OCI-LY3 (cell line): ENCODE data around the gene HOMEZ.
"Not testable (repeated sequence)": the region's sequence is repeated elsewhere in the genome, so short reads cannot be mapped to it uniquely, and the experiment has no call there.

Experiments used
- H2AFZ ChIP-seq: fragments of 200-600, 300-600 bp; shearing (Covaris generic); 2 replicates; pipeline ENCODE4 v1.6.0; 2014; ENCODE audit warnings: antibody characterized with exemption, low read depth, low read length
- H3K27ac ChIP-seq: fragments of 200-600, 300-600 bp; sonication (generic); 2 replicates; pipeline ENCODE4 v1.5.1; 2014; ENCODE audit warnings: mild to moderate bottlenecking, low read length, moderate library complexity, mixed read lengths
- H3K27me3 ChIP-seq: fragments of 200-600, 300-600 bp; sonication (generic); 2 replicates; pipeline ENCODE4 v1.6.1; 2014; ENCODE audit warnings: low read depth, low read length, mixed read lengths
- H3K36me3 ChIP-seq: fragments of 200-600, 300-600 bp; sonication (generic); replicated peaks from 2 replicates; pipeline ENCODE3; 2014; ENCODE audit warnings: low read depth, low read length, mixed read lengths
- H3K4me1 ChIP-seq: fragments of 300-600, 200-600 bp; sonication (generic); 2 replicates; pipeline ENCODE4 v1.6.1; 2014; ENCODE audit warnings: low read length, mixed read lengths
- H3K4me2 ChIP-seq: fragments of 200-600, 300-600 bp; sonication (generic); 2 replicates; pipeline ENCODE4 v1.6.1; 2014; ENCODE audit warnings: low read length, mixed read lengths
- H3K4me3 ChIP-seq: fragments of 300-600, 200-600 bp; sonication (generic); 2 replicates; pipeline ENCODE4 v1.5.1; 2014; ENCODE audit warnings: antibody characterized with exemption, mild to moderate bottlenecking, low read length, moderate library complexity
- H3K79me2 ChIP-seq: fragments of 300-600, 200-600 bp; shearing (Covaris generic); 2 replicates; pipeline ENCODE4 v1.6.1; 2014; ENCODE audit warnings: mild to moderate bottlenecking, low read length, mixed read lengths
- H3K9ac ChIP-seq: fragments of 300-600, 200-600 bp; shearing (Covaris generic); 2 replicates; pipeline ENCODE4 v1.6.0; 2014; ENCODE audit warnings: mild to moderate bottlenecking, low read length, moderate library complexity
- H3K9me3 ChIP-seq: fragments of 200-600, 300-600 bp; shearing (Covaris generic); 2 replicates; pipeline ENCODE4 v1.6.1; 2014; ENCODE audit warnings: low read length, mixed read lengths; ENCODE audit not compliant: insufficient read depth
- H4K20me1 ChIP-seq: fragments of 200-600, 300-600 bp; sonication (generic); 2 replicates; pipeline ENCODE4 v1.6.1; 2016; ENCODE audit warnings: low read length, mixed read lengths; ENCODE audit not compliant: insufficient read depth
- EZH2phosphoT487 ChIP-seq: fragments of 200-600 bp; shearing (Covaris generic); IDR thresholded peaks from 2 replicates; pipeline ENCODE4 v1.6.1; 2018; ENCODE audit warnings: antibody characterized with exemption, mixed run types, low read depth
- TF ChIP-seq, protein P1 (sequence below): fragments of 200-600, 300-600 bp; sonication (generic); IDR thresholded peaks from 2 replicates; pipeline ENCODE4 v1.5.1; 2014; ENCODE audit warnings: antibody characterized with exemption, low read length, low read depth

Gene HOMEZ

DNA sequence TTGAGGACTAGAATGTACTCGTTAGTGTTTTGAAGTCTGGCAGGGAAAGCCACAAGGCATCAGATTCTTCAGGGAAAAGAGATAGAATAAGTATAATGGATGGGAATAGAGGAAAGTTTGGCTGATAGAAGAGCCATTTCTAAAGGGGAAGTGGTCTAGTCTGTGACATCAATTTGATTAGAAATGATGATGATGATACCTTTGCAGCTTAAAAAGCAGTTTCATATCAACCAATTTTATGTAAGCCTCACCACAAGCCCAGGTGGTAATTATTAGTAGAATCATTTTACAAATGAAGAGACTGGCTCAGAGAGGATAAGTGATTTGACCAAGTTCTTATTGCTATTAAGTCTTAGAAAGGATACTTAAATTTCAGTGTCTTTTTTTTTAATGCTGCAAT, 45.3 kb downstream of the HOMEZ start:
- Histone ChIP-seq H2AFZ (no peak overlapping the region), H3K36me3 (no peaks in the 10 kb centered on the region), H4K20me1 (no peaks in the 10 kb centered on the region), H3K9ac (no peak overlapping the region), H3K27me3 (peaks cover 4% of the 10 kb centered on the region; the same call in 1 of the 2 replicates), H3K4me2 (no peak overlapping the region; the same call in 1 of the 2 replicates), H3K9me3 (no peaks in the 10 kb centered on the region), H3K4me3 (no peak overlapping the region), H3K4me1 (peaks cover 13% of the 10 kb centered on the region), H3K27ac (no peak overlapping the region), H3K79me2 (no peaks in the 10 kb centered on the region)
- TF ChIP-seq, protein P1, sequence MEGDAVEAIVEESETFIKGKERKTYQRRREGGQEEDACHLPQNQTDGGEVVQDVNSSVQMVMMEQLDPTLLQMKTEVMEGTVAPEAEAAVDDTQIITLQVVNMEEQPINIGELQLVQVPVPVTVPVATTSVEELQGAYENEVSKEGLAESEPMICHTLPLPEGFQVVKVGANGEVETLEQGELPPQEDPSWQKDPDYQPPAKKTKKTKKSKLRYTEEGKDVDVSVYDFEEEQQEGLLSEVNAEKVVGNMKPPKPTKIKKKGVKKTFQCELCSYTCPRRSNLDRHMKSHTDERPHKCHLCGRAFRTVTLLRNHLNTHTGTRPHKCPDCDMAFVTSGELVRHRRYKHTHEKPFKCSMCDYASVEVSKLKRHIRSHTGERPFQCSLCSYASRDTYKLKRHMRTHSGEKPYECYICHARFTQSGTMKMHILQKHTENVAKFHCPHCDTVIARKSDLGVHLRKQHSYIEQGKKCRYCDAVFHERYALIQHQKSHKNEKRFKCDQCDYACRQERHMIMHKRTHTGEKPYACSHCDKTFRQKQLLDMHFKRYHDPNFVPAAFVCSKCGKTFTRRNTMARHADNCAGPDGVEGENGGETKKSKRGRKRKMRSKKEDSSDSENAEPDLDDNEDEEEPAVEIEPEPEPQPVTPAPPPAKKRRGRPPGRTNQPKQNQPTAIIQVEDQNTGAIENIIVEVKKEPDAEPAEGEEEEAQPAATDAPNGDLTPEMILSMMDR = no peak
- no peak for TF ChIP-seq EZH2phosphoT487

DNA sequence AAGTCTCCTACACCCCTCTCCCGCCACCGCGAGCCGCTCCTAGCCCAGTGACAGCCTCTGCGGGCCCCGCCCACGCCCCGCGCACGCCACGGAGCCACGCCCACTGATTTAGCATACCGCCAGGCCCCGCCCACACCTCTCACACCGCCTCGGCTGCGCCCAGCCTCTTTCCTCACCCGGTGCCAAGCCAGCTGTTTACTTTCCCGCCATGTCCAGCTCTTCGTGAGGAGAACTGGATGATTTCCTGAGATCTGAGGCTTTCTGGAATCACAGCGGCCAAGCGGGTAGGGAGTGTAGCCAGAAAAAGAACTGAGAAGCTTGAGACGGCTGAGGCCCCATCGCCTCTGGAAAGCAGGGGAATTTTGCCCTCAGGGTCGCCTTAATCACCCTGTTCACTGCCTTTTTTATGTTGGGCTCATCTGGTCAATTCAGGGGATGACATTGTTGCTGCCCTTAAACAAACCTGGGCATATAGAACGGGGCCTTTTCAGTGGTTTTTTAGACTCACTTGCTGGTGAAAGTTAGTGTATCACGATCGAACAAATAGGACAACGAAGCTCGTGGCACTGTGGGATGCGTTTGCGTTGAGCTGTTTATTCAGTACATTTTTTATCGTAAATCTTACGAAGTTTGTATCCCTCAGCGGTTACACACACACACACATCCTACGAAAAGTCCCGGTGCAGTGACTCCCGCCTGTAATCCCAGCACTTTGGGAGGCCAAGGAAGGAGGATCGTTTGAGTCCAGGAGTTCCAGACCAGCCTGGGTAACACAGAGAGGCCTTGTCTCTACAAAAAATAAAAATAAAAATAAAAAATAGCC, 47.9 kb downstream of the HOMEZ start, which contains the start of gene RNF212B:
RNF212B (plus strand) TSS at position 165 of the 823 bp plus-strand sequence. CDS start 2,410 bp downstream, outside the sequence.
- TF ChIP-seq EZH2phosphoT487 = no peak
- TF ChIP-seq, protein P1 = no peak
- H2AFZ ChIP-seq = no peak within 1 kb of the TSS

DNA sequence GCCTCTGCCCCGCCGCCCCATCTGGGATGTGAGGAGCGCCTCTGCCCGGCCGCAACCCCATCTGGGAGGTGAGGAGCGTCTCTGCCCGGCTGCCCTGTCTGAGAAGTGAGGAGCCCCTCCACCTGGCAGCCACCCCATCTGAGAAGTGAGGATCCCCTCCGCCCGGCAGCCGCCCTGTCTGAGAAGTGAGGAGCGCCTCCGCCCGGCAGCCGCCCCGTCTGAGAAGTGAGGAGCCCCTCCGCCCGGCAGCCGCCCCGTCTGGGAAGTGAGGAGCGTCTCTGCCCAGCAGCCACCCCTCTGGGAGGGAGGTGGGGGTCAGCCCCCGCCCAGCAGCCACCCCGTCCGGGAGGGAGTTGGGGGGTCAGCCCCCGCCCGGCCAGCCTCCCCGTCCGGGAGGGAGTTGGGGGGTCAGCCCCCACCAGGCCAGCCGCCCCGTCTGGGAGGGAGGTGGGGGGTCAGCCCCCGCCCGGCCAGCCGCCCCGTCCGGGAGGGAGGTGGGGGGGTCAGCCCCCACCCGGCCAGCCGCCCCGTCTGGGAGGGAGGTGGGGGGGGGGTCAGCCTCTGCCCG, 53.6 kb downstream of the HOMEZ start:
- H3K4me3 ChIP-seq, H3K4me1 ChIP-seq, H3K27me3 ChIP-seq, H3K9me3 ChIP-seq, H3K4me2 ChIP-seq, H3K36me3 ChIP-seq, H4K20me1 ChIP-seq, H3K79me2 ChIP-seq, H3K9ac ChIP-seq, H2AFZ ChIP-seq, H3K27ac ChIP-seq: not testable (repeated sequence)

More for the DNA sequence above, 47.9 kb downstream of the HOMEZ start, which contains the start of gene RNF212B:
- H3K9ac ChIP-seq = no peak within 1 kb of the TSS
- H3K4me3 ChIP-seq = no peak within 1 kb of the TSS
- H4K20me1 ChIP-seq = no peaks in the 10 kb centered on the region
- H3K79me2 ChIP-seq = no peaks in the 10 kb centered on the region
- no peaks in the 10 kb centered on the region for H3K27me3 ChIP-seq
- H3K36me3 ChIP-seq = no peaks in the 10 kb centered on the region
- H3K4me2 ChIP-seq = no peak within 1 kb of the TSS
- H3K27ac ChIP-seq = no peak within 1 kb of the TSS
- H3K4me1 ChIP-seq = peaks cover 10% of the 10 kb centered on the region
- H3K9me3 ChIP-seq = no peaks in the 10 kb centered on the region

DNA sequence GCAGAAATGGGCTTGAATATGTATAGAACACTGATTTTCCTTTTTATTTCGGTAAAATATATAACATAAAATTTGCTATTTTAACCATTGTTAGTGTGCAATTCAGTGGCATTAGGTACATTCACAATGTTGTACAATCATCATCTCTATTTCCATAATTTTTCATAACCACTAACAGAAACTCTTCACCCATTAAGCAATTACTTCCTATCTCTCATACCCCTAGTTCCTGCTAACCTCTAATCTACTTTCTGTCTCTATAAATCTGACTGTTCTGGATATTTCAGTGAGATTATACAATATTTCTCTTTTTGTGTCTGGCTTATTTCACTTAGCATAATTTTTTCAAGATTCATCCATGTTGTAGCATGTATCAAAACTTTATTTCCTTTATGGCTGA, 57.1 kb downstream of the HOMEZ start:
- H3K9me3 ChIP-seq = no peaks in the 10 kb centered on the region
- H3K9ac ChIP-seq = no peak overlapping the region
- no peaks in the 10 kb centered on the region for H3K36me3 ChIP-seq
- H3K4me1 ChIP-seq = no peaks in the 10 kb centered on the region
- no peak overlapping the region for H2AFZ ChIP-seq
- peaks cover 13% of the 10 kb centered on the region; the same call in 1 of the 2 replicates for H3K27me3 ChIP-seq
- no peak overlapping the region for H3K4me2 ChIP-seq
- no peak overlapping the region for H3K4me3 ChIP-seq
- TF ChIP-seq, protein P1 = no peak
- no peak for TF ChIP-seq EZH2phosphoT487
- H4K20me1 ChIP-seq = no peaks in the 10 kb centered on the region
- no peaks in the 10 kb centered on the region for H3K79me2 ChIP-seq
- no peak overlapping the region for H3K27ac ChIP-seq
